ENCODE results near the gene IL1R2.

DNA sequence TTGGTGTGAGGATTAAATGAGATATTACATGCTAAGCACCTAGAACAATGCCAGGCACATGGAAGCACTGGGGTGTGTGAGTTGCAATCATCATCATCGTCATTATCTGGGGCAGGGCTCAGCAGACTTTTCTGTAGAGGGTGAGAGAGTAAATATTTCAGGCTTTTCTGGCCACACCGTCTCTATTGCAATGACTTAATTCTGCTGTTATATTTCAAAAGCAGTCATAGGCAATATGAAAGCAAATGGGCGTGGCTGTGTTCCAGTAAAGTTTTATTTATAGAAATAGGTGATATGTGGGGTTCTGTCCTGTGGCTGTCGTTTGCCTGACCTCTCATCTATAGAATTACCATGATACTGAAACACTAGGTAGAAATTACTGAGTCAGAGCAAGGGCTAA, 60.6 kb downstream of the IL1R2 start:
- TF ChIP-seq, protein P1, sequence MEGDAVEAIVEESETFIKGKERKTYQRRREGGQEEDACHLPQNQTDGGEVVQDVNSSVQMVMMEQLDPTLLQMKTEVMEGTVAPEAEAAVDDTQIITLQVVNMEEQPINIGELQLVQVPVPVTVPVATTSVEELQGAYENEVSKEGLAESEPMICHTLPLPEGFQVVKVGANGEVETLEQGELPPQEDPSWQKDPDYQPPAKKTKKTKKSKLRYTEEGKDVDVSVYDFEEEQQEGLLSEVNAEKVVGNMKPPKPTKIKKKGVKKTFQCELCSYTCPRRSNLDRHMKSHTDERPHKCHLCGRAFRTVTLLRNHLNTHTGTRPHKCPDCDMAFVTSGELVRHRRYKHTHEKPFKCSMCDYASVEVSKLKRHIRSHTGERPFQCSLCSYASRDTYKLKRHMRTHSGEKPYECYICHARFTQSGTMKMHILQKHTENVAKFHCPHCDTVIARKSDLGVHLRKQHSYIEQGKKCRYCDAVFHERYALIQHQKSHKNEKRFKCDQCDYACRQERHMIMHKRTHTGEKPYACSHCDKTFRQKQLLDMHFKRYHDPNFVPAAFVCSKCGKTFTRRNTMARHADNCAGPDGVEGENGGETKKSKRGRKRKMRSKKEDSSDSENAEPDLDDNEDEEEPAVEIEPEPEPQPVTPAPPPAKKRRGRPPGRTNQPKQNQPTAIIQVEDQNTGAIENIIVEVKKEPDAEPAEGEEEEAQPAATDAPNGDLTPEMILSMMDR (IDR thresholded peaks at IDR 0.05), result no peak
- TF ChIP-seq POLR2A (IDR thresholded peaks at IDR 0.05) (no peak), EP300 (IDR thresholded peaks at IDR 0.05) (no peak)

All from suprapubic skin (tissue), 3 donors.